PC-9 (cell line): Measurements from ENCODE around the gene SLC29A4. TPM values are rescaled to one million over a fixed set of nuclear protein-coding genes. Genes with fewer than 3 reads are reported as not detected.
"Not testable (repeated sequence)": the region's sequence is repeated elsewhere in the genome, so short reads cannot be mapped to it uniquely, and the experiment has no call there.

Experiments used
- BruUV-seq: library from RNA; stranded (reverse); fragments of 400-500 nt; replicated peaks from 2 replicates; lab custom pipeline; 2021; lab: Mats Ljungman, UMichigan
- CTCF ChIA-PET: fragments of 300-600 bp; sonication (Branson Sonifier 250); formaldehyde crosslinking; loops from one replicate; lab custom pipeline; 2022; ENCODE audit warnings: antibody characterized with exemption; lab: Charles Lee
- POLR2A ChIA-PET: fragments of 300-600 bp; sonication (Branson Sonifier 250); formaldehyde crosslinking; loops from one replicate; lab custom pipeline; 2022; ENCODE audit warnings: antibody characterized with exemption; ENCODE audit not compliant: unreplicated experiment; lab: Charles Lee
- DNase-seq, 2 experiments: peaks; one replicate each; pipeline versions ENCODE4 v3.0.0 to v3.0.0-alpha.2; 2015 to 2022; ENCODE audit warnings: mixed read lengths in 1 of 2
- H2AFZ ChIP-seq: fragments of 200-600 bp; sonication (generic); 2 replicates; pipeline ENCODE4 v1.8.1; 2017; ENCODE audit warnings: antibody characterized with exemption
- H3F3A ChIP-seq: fragments of 200-600 bp; sonication (generic); 2 replicates; pipeline ENCODE4 v1.8.1; 2017; ENCODE audit warnings: antibody characterized with exemption, mild to moderate bottlenecking, low read depth; ENCODE audit not compliant: insufficient read depth
- H3K27ac ChIP-seq: fragments of 200-600 bp; sonication (generic); 2 replicates; pipeline ENCODE4 v1.6.1; 2016; ENCODE audit warnings: mixed run types
- H3K27me3 ChIP-seq: fragments of 200-600 bp; sonication (generic); 2 replicates; pipeline ENCODE4 v1.6.1; 2016; ENCODE audit warnings: low read depth, mixed run types; ENCODE audit not compliant: insufficient read depth
- H3K36me3 ChIP-seq: fragments of 200-600 bp; sonication (generic); 2 replicates; pipeline ENCODE4 v1.6.1; 2016; ENCODE audit warnings: low read depth, mixed run types
- H3K4me1 ChIP-seq: fragments of 200-600 bp; sonication (generic); replicated peaks from 2 replicates; pipeline ENCODE4 v1.6.1; 2016; ENCODE audit warnings: mixed run types; ENCODE audit not compliant: insufficient read depth
- H3K4me2 ChIP-seq: fragments of 200-600 bp; sonication (generic); 2 replicates; pipeline ENCODE4 v1.6.1; 2017; ENCODE audit warnings: mixed run types
- H3K4me3 ChIP-seq: fragments of 200-600 bp; sonication (generic); 2 replicates; pipeline ENCODE4 v1.6.1; 2016; ENCODE audit warnings: mixed run types
- H3K79me2 ChIP-seq: fragments of 200-600 bp; sonication (generic); 2 replicates; pipeline ENCODE4 v1.6.1; 2017; ENCODE audit warnings: low read depth, mixed run types
- H3K9me2 ChIP-seq: fragments of 200-600 bp; sonication (generic); 2 replicates; pipeline ENCODE4 v1.8.1; 2017; ENCODE audit warnings: mild to moderate bottlenecking; ENCODE audit not compliant: insufficient read depth
- H3K9me3 ChIP-seq: fragments of 200-600 bp; sonication (generic); 2 replicates; pipeline ENCODE4 v1.8.1; 2016; ENCODE audit warnings: low read depth; ENCODE audit not compliant: insufficient read depth
- H4K20me1 ChIP-seq: fragments of 200-600 bp; sonication (generic); 2 replicates; pipeline ENCODE4 v1.8.1; 2017; ENCODE audit not compliant: insufficient read depth
- EZH2 ChIP-seq: fragments of 200-600 bp; sonication (generic); IDR thresholded peaks from 2 replicates; pipeline ENCODE4 v1.8.0; 2017; ENCODE audit warnings: antibody characterized with exemption, low read depth
- intact Hi-C: fragments of 100-400 bp; cut with micrococcal nuclease; formaldehyde crosslinking; loops from one replicate; pipeline ENCODE4 v1.10.0; 2022; ENCODE audit not compliant: unreplicated experiment
- total RNA-seq: library from RNA; stranded (reverse); gene quantifications from 2 replicates; pipeline ENCODE4 v1.2.3, GENCODE V29; 2021
- TF ChIP-seq, protein P1 (sequence below): fragments of 200-600 bp; sonication (generic); conservative IDR thresholded peaks from 2 replicates; pipeline ENCODE4 v1.6.1; 2017; ENCODE audit warnings: mixed run types, antibody characterized with exemption, mild to moderate bottlenecking, moderate library complexity

SLC29A4 gene
- total RNA-seq, 1 experiment from 2014 or later = 7.9 TPM

DNA sequence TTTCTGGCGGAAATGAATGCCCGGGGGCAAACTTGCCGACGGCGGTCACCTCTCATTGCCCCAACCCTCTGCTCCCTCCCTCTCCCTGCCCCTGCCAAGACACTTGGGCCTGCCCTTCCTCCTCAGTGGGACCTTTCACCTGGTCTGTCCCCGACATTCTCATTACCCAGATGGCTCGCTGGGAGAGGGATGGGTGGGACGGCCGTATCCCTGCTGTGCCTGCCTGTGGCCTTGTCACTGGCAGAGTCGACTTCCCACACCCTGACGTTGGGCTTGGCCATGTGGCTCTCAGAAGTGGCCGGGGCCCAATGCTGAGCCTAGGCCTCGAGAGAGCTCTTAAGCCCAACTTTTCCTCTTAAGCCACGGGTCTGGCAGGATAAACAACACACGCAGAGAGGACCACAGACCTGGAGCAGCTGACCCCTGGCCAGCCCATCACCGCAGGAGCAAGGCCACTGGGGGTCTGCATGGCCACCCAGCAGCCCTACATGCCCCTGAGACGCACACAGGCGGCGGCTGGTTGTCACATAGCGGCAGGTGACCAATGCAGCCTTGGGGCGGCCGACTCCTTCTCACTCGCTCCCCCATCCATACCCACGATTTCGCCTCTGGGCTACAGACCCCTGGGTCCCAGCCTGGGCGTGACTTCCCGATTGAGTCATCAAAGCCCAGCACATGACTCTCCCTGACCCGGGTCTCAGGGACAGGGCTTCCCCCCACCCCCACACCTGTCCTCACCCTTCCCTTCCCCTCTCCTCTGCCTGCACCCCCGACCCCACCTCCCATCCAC is 40.1 kb downstream of the SLC29A4 start:
- peaks cover 22% of the 10 kb centered on the region; the same call in 1 of the 2 replicates for H3K36me3 ChIP-seq
- no peaks in the 10 kb centered on the region for H3K9me2 ChIP-seq
- no peaks in the 10 kb centered on the region for H3K4me1 ChIP-seq
- TF ChIP-seq, protein P1, sequence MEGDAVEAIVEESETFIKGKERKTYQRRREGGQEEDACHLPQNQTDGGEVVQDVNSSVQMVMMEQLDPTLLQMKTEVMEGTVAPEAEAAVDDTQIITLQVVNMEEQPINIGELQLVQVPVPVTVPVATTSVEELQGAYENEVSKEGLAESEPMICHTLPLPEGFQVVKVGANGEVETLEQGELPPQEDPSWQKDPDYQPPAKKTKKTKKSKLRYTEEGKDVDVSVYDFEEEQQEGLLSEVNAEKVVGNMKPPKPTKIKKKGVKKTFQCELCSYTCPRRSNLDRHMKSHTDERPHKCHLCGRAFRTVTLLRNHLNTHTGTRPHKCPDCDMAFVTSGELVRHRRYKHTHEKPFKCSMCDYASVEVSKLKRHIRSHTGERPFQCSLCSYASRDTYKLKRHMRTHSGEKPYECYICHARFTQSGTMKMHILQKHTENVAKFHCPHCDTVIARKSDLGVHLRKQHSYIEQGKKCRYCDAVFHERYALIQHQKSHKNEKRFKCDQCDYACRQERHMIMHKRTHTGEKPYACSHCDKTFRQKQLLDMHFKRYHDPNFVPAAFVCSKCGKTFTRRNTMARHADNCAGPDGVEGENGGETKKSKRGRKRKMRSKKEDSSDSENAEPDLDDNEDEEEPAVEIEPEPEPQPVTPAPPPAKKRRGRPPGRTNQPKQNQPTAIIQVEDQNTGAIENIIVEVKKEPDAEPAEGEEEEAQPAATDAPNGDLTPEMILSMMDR = no peak
- no peak for TF ChIP-seq EZH2
- peaks cover 7% of the 10 kb centered on the region; the same call in 1 of the 2 replicates for H3K9me3 ChIP-seq
- DNase-seq = no peak
- H3K4me2 ChIP-seq = no peak overlapping the region
- H2AFZ ChIP-seq = no peak overlapping the region
- intact Hi-C loops = no loop called here
- H3F3A ChIP-seq = no peaks in the 10 kb centered on the region; the same call in 1 of the 2 replicates
- H3K27me3 ChIP-seq = no peaks in the 10 kb centered on the region
- H3K4me3 ChIP-seq = no peak overlapping the region
- H3K79me2 ChIP-seq = no peaks in the 10 kb centered on the region
- BruUV-seq = no TSS peak
- POLR2A ChIA-PET = no interaction called here
- CTCF ChIA-PET = no interaction called here
- H3K27ac ChIP-seq = no peak overlapping the region
- H4K20me1 ChIP-seq = peaks cover 4% of the 10 kb centered on the region; the same call in 1 of the 2 replicates

DNA sequence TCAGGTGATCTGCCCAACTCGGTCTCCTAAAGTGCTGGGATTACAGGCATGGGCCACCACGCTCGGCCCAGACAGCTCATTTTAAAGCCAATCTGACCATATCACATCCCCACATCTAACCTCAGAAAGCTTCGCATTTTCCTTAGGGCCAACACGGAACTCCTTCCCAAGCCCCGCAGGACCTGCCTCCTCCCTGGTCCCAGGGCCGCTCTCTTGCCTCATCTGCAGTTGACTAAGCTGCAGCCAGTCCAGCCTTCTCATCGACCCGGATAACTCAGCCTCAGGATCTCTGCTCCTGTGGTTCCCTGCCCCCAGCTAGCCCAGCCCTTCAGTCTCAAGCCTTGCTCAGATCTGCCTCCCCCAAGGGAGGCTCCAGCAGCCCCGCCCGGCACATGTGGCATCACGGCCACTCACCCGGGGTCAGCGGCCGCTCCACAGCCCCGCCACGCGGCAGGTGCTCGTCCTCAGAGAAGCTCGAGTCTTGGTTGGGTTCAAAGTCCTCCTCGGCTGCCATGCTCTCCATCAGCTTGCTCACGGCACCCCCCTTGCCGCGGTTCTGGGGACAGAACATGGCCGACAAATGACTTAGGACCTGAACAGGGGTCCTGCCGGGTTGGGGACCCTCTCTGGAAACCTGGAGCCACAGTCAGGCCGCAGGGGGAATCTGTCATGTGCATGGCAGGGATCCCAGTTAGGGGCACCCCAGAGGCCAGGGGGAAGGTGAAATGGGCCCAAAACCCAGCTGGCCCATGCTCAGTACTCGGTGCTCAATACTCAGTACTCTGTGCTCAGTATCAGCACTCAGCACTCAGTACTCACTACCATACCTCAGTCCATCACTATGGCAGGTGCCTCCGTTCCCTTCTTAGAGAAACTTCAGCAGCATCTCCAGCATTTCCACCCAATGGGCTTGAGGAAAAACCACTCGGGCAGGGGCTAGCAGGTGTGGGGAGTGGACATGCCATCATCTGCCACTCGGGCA is 41.3 kb downstream of the SLC29A4 start:
- H3K4me1 ChIP-seq, POLR2A ChIA-PET, H3F3A ChIP-seq, CTCF ChIA-PET, H4K20me1 ChIP-seq, H3K4me3 ChIP-seq, H3K4me2 ChIP-seq, H3K27me3 ChIP-seq, BruUV-seq, H2AFZ ChIP-seq, H3K9me2 ChIP-seq, H3K9me3 ChIP-seq, intact Hi-C loops, DNase-seq, H3K79me2 ChIP-seq, H3K27ac ChIP-seq: not testable (repeated sequence)
- peaks cover 10% of the 10 kb centered on the region; the same call in 1 of the 2 replicates for H3K36me3 ChIP-seq

DNA sequence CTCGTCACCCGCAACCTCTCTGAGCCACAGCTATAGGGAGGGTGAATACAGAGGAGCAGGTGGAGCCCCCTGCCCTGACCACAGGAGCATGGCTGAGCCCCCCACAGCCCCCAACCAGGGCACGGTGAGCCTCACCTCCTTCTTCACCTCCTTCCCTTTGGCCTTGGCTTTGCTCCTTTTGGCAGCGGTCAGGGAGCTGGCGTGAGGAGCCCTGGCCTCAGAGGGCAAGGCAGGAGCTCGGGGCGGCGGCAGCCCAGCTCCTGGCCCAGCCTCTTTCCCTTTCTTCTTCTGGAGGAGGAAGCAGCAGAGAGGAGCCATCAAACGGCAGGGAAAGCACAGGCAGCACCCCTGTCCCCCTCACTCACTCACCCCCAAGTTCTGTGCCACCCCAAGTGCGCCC is 42.2 kb downstream of the SLC29A4 start:
- POLR2A ChIA-PET = interaction anchor here (0.6 kb wide), 1 partner anchor 388 kb away, joined by 4 read pairs; no protein-coding TSS in a partner anchor
- no TSS peak for BruUV-seq
- Histone ChIP-seq H3K9me2 (no peaks in the 10 kb centered on the region), H3K9me3 (no peaks in the 10 kb centered on the region), H3F3A (no peaks in the 10 kb centered on the region; the same call in 1 of the 2 replicates), H3K36me3 (0 out of 2 replicates have a peak, but pooled peaks cover 5% of the 10 kb centered on the region), H3K4me2 (no peak overlapping the region), H3K27me3 (no peaks in the 10 kb centered on the region), H3K4me3 (no peak overlapping the region), H2AFZ (no peak overlapping the region), H4K20me1 (peaks cover 4% of the 10 kb centered on the region; the same call in 1 of the 2 replicates), H3K4me1 (no peaks in the 10 kb centered on the region), H3K27ac (no peak overlapping the region), H3K79me2 (no peaks in the 10 kb centered on the region)
- TF ChIP-seq, protein P1 = no peak
- no peak for TF ChIP-seq EZH2
- intact Hi-C loops = no loop called here
- CTCF ChIA-PET = no interaction called here
- no peak for DNase-seq
